Heart left ventricle (tissue), 16 donors: ENCODE measurements around the gene IFNGR1. TPM values are rescaled to one million over a fixed set of nuclear protein-coding genes. Genes with fewer than 3 reads are reported as not detected.
A peak's percentile ranks its signal among the peaks of the same experiment; 100 is the strongest.
"Not testable (repeated sequence)": the region's sequence is repeated elsewhere in the genome, so short reads cannot be mapped to it uniquely, and the experiment has no call there.

ENCODE experiments used
- ATAC-seq, 4 donors: fragments of 200-7000 bp; cut with Tn5 transposase; one replicate each; pipeline ENCODE4 v1.9.1; 2020 to 2022; ENCODE audit warnings: moderate library complexity in 4 of 4, mild to moderate bottlenecking in 3 of 4, moderate number of reproducible peaks in 1 of 4
- DNase-seq, 5 donors: peaks; one replicate each; pipeline ENCODE4 v3.0.0-alpha.2; 2020
- H3K27ac ChIP-seq, 12 donors: fragments of 200-600 bp; sonication (generic) in 4 of 12; one replicate each; pipeline versions ENCODE4 v1.5.0 to v1.8.0; 2016 to 2022; ENCODE audit warnings: mild to moderate bottlenecking in 2 of 12
- H3K27me3 ChIP-seq, 9 donors: fragments of 200-600 bp; sonication (generic) in 2 of 9; one replicate each; pipeline versions ENCODE4 v1.5.1 to v1.8.0; 2016 to 2022; ENCODE audit warnings: mild to moderate bottlenecking in 3 of 9
- H3K36me3 ChIP-seq, 9 donors: fragments of 200-600 bp; sonication (generic) in 2 of 9; one replicate each; pipeline versions ENCODE4 v1.5.0 to v1.8.0; 2018 to 2022; ENCODE audit warnings: mild to moderate bottlenecking in 2 of 9
- H3K4me1 ChIP-seq, 12 donors: fragments of 200-600 bp; sonication (generic) in 4 of 12; one replicate each; pipeline versions ENCODE4 v1.5.0 to v1.8.0; 2016 to 2022; ENCODE audit warnings: mild to moderate bottlenecking in 3 of 12
- H3K4me3 ChIP-seq, 12 donors: fragments of 200-600 bp; sonication (generic) in 4 of 12; one replicate each; pipeline versions ENCODE4 v1.5.0 to v1.8.0; 2017 to 2022; ENCODE audit warnings: mild to moderate bottlenecking in 9 of 12, moderate library complexity in 4 of 12
- H3K9me3 ChIP-seq, 12 donors: fragments of 200-600 bp; sonication (generic) in 4 of 12; one replicate each; pipeline versions ENCODE4 v1.5.0 to v1.8.0; 2016 to 2022; ENCODE audit warnings: mild to moderate bottlenecking in 1 of 12
- POLR2A ChIP-seq, 2 donors: fragments of 450-650 bp; IDR thresholded peaks; one replicate each; pipeline ENCODE4 v1.6.1; 2017; ENCODE audit warnings: antibody characterized with exemption in 2 of 2, mild to moderate bottlenecking in 2 of 2, moderate library complexity in 2 of 2
- WGBS, 4 donors: extraction: QIAGEN DNeasy Blood & Tissue Kit in 2 of 4; methylation state at CpG; one replicate each; pipeline versions ENCODE4 v1.1.5 to v1.1.7; 2013 to 2018; 5-methylcytosine and 5-hydroxymethylcytosine counted together
- intact Hi-C, 10 donors: fragments of 100-400 bp; cut with DNase I; formaldehyde crosslinking; loops; one replicate each; pipeline versions ENCODE4 v1.11.1 to v1.14.2; 2022
- polyA plus RNA-seq, 2 donors: library from polyadenylated mRNA; stranded (reverse); fragments of 200-250 nt; gene quantifications; one replicate each; pipeline ENCODE4 v1.2.3, GENCODE V29; 2013
- total RNA-seq, 9 donors: library from RNA; depleted of rRNA in 2 of 9; stranded (reverse); fragments of >200 nt in 2 of 9; fragmentation: NEBNext Ultra II Directional in 3 of 9; extraction: Animal tissue kit (Norgen Biotek cat#: 25700) in 3 of 9; gene quantifications; one replicate each; pipeline versions ENCODE4 v1.1.0 to v1.2.4, GENCODE V29; 2016 to 2023
- TF ChIP-seq, protein P1 (sequence below), 12 donors: fragments of 200-600 bp; sonication (generic) in 4 of 12; IDR thresholded peaks; one replicate each; pipeline versions ENCODE4 v1.5.0 to v1.8.0; 2018 to 2022; ENCODE audit warnings: antibody characterized with exemption in 12 of 12, mild to moderate bottlenecking in 5 of 12
- donor health status: ischemic (EF 13 %, LVEDD 7.1; RV severe dilation, severe dysfunction).
- donor health status: healthy with polysubstance abuse.
- donor health status: DM: no; HTN: yes; CAD: no.
- donor health status: DM: no; HTN: no; CAD: no.
- donor health status: ischemic (EF 25% LVEDD 6.9; RV normal size, moderate dysfunction).
- donor health status: ischemic (EF 25% LVEDD 5.7; RV mildly dilated, moderate dysfunction).
- donor health status: healthy.
- donor health status: DM: yes; HTN: yes; CAD: no.
- donor health status: ischemic (EF 35%, LVEDD 5.7; RV mildly dilated, moderate dysfunction).
- donor health status: nonischemic (EF 11% LVEDD 7.7; RV severe dilation, severe dysfunction).
- donor health status: DM: yes; HTN: yes; CAD: no.
- donor health status: PGD.
- donor health status: ischemic (EF 29% LVEDD 5.4; RV normal size, mild dysfunction).
- donor health status: nonischemic (EF 23%, LVEDD 6.1; RV moderate dilation, normal function).

IFNGR1 gene
- total and polyA plus RNA-seq, 11 donors = 68.6 to 152 (median 79.2) TPM

DNA sequence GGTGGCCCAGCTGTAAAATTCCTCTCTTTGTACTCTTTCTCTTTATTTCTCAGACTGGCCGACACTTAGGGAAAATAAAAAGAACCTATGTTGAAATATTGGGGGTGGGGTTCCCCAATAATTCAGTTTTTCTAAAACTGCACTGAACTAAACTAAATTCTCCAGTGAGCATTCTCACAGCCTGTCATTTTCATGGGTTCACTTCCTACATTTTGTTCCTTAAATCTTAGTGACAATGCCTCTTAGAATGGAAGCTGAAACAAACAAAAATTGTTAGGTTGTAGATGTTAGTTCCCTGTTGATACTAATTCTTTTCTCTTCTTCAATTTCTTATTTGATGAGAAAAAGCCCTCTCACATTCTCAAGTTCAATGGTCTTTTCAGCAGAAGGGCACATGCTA, 35.8 kb upstream of the IFNGR1 start:
- ATAC-seq (no peak), DNase-seq (no peak)
- Histone ChIP-seq H3K27ac (peak overlapping the region in 1 of 12 donors; percentile 51), H3K36me3 (no peaks in the 10 kb centered on the region), H3K9me3 (peaks cover 0 to 42% (median 12%) of the 10 kb centered on the region in 12 donors), H3K4me1 (peaks cover 0 to 4% (median 0%) of the 10 kb centered on the region in 12 donors), H3K27me3 (no peaks in the 10 kb centered on the region), H3K4me3 (no peak overlapping the region)
- 77 to 96% (median 86%) methylated on average over 1 of the region's 1 CpG for WGBS, 4 donors
- TF ChIP-seq POLR2A (IDR thresholded peaks at IDR 0.05) = no peak
- TF ChIP-seq, protein P1, sequence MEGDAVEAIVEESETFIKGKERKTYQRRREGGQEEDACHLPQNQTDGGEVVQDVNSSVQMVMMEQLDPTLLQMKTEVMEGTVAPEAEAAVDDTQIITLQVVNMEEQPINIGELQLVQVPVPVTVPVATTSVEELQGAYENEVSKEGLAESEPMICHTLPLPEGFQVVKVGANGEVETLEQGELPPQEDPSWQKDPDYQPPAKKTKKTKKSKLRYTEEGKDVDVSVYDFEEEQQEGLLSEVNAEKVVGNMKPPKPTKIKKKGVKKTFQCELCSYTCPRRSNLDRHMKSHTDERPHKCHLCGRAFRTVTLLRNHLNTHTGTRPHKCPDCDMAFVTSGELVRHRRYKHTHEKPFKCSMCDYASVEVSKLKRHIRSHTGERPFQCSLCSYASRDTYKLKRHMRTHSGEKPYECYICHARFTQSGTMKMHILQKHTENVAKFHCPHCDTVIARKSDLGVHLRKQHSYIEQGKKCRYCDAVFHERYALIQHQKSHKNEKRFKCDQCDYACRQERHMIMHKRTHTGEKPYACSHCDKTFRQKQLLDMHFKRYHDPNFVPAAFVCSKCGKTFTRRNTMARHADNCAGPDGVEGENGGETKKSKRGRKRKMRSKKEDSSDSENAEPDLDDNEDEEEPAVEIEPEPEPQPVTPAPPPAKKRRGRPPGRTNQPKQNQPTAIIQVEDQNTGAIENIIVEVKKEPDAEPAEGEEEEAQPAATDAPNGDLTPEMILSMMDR (IDR thresholded peaks at IDR 0.05) = no peak
- intact Hi-C loops = loop anchor here in 1 of 10 donors (10.0 kb wide), 1 partner anchor 150 kb away; no protein-coding TSS in a partner anchor

DNA sequence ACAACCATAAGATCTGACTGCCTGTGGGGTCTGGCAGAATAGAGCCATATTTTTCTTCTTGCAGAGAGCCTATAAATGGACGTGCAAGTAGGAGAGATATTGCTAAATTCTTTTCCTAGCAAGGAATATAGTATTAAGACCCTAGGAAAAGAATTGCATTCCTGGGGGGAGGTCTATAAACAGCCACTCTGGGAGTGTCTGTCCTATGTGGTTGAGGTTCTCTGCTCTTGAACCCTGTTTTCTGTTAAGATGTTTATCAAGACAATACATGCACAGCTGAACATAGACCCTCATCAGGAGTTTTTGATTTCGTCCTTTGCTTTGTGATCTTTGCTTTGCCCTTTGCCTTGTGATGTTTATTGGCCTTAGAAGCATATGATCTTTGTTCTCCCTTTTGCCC, 35.2 kb upstream of the IFNGR1 start:
- not testable (repeated sequence) for DNase-seq, ATAC-seq, H3K27me3 ChIP-seq, H3K4me3 ChIP-seq, H3K36me3 ChIP-seq, H3K4me1 ChIP-seq
- intact Hi-C loops = loop anchor here in 1 of 10 donors (10.0 kb wide), 1 partner anchor 150 kb away; no protein-coding TSS in a partner anchor
- Histone ChIP-seq H3K27ac (peak overlapping the region in 1 of 12 donors; percentile 64), H3K9me3 (peaks cover 0 to 42% (median 12%) of the 10 kb centered on the region in 12 donors)
- 59 to 89% (median 70%) methylated on average over 2 of the region's 2 CpGs for WGBS, 4 donors

DNA sequence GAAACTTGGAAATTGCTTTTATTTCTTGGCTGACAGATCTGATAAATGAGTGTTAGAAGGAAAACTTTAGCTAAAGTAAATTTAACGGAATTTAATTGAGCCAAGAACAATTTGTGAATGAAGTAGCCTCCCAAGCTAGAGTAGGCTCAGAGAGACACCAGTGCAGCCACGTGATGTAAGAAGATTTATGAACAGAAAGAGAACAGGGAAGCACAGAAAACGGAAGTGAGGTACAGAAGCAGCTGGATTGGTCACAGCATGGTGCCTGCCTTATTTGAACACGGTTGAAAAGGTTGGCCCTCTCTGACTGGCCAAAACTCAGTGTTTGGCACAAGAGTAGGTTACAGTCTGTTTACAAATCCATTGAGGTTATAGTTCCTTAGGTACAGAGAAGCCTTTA, 29.5 kb upstream of the IFNGR1 start:
- Histone ChIP-seq H3K9me3 (peaks cover 0 to 5% (median 0%) of the 10 kb centered on the region in 12 donors), H3K4me1 (peaks cover 0 to 33% (median 0%) of the 10 kb centered on the region in 12 donors), H3K27ac (peak overlapping the region in 3 of 12 donors; percentile 20 to 64 (median 31)), H3K4me3 (no peak overlapping the region), H3K27me3 (no peaks in the 10 kb centered on the region), H3K36me3 (no peaks in the 10 kb centered on the region)
- ATAC-seq (peak in 3 of 4 donors; percentile 55 to 66 (median 62)), DNase-seq (no peak)
- TF ChIP-seq POLR2A (IDR thresholded peaks at IDR 0.05) = no peak
- TF ChIP-seq, protein P1 (IDR thresholded peaks at IDR 0.05) = no peak
- intact Hi-C loops = no loop called here
- 74 to 79% (median 76%) methylated on average over 4 of the region's 4 CpGs for WGBS, 4 donors

DNA sequence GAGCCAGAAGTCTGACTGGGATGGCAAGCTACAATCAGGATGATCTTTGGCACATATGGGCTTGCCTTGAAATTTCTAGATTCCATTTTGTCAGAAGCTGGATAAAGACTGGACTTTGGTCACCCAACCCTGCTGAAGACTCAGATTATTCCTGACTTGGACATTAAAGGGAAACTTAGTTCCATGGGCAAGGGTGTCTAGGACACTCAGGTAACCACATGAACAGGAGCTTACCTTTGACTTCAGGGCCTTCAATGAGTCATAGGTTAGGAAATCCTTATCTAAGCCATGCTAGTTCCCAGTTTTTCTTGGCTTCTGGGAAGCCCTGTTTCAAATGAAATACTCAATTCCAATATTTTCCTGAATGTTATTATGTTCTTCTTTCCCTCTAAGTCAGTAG, 28.5 kb upstream of the IFNGR1 start:
- DNase-seq (no peak), ATAC-seq (no peak)
- H3K4me3 ChIP-seq = no peak overlapping the region
- intact Hi-C loops = no loop called here
- no peaks in the 10 kb centered on the region for H3K27me3 ChIP-seq
- TF ChIP-seq, protein P1 (IDR thresholded peaks at IDR 0.05) = no peak
- TF ChIP-seq POLR2A (IDR thresholded peaks at IDR 0.05) = no peak
- peak overlapping the region in 1 of 12 donors; percentile 81 for H3K27ac ChIP-seq
- H3K4me1 ChIP-seq = peaks cover 0 to 33% (median 0%) of the 10 kb centered on the region in 12 donors
- no peaks in the 10 kb centered on the region for H3K36me3 ChIP-seq
- H3K9me3 ChIP-seq = no peaks in the 10 kb centered on the region

DNA sequence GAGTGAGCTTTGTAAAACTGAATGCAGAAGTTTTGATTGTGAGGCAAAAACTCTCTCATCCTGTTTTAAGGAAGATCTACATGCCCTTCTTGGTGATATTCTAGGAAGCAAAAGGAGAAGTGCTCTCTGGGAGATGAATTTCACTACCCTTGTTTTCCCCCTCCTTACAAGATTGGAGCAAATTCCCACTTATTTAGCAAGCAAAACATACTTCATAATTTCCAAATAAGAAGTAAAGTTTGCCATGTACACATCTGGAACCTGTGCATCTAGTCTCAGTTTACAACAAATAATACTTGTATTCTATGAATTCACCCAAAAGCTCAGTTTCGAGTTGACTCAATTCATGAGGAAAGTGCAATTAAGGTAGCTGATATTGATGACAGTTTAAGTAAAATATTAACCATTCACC, 27.6 kb upstream of the IFNGR1 start:
- intact Hi-C loops = no loop called here
- Histone ChIP-seq H3K4me3 (no peak overlapping the region), H3K27ac (peak overlapping the region in 1 of 12 donors; percentile 81), H3K27me3 (no peaks in the 10 kb centered on the region), H3K36me3 (no peaks in the 10 kb centered on the region), H3K4me1 (peaks cover 0 to 36% (median 0%) of the 10 kb centered on the region in 12 donors), H3K9me3 (no peaks in the 10 kb centered on the region)
- DNase-seq = no peak
- WGBS, 4 donors = 91 to 96% (median 92%) methylated on average over 1 of the region's 1 CpG
- TF ChIP-seq, protein P1 (IDR thresholded peaks at IDR 0.05) = no peak
- TF ChIP-seq POLR2A (IDR thresholded peaks at IDR 0.05) = no peak
- ATAC-seq = no peak
